Astrocyte of the spinal cord (primary cell): ENCODE measurements around the gene MACC1.

Experiments used
- DNase-seq: peaks from one replicate; pipeline ENCODE4 v3.0.0; 2011; ENCODE audit warnings: low read depth, low spot score
- H3K4me3 ChIP-seq: 2 replicates; pipeline ENCODE4 v1.5.1; 2011; ENCODE audit warnings: low read depth, mild to moderate bottlenecking, low read length, moderate library complexity
- in situ Hi-C: cut with HindIII; loops from 2 replicates; pipeline ENCODE4 v1.10.0; 2017; ENCODE audit warnings: low sequenced_read_pairs
- TF ChIP-seq, protein P1 (sequence below): IDR thresholded peaks from 2 replicates; pipeline ENCODE4 v1.5.1; 2012; ENCODE audit warnings: low read depth, mild to moderate bottlenecking, low read length, inconsistent platforms

MACC1 gene

GRCh38 chr7:20114468-20114867 lies 102.7 kb downstream of the MACC1 start:
- TF ChIP-seq, protein P1, sequence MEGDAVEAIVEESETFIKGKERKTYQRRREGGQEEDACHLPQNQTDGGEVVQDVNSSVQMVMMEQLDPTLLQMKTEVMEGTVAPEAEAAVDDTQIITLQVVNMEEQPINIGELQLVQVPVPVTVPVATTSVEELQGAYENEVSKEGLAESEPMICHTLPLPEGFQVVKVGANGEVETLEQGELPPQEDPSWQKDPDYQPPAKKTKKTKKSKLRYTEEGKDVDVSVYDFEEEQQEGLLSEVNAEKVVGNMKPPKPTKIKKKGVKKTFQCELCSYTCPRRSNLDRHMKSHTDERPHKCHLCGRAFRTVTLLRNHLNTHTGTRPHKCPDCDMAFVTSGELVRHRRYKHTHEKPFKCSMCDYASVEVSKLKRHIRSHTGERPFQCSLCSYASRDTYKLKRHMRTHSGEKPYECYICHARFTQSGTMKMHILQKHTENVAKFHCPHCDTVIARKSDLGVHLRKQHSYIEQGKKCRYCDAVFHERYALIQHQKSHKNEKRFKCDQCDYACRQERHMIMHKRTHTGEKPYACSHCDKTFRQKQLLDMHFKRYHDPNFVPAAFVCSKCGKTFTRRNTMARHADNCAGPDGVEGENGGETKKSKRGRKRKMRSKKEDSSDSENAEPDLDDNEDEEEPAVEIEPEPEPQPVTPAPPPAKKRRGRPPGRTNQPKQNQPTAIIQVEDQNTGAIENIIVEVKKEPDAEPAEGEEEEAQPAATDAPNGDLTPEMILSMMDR: no peak
- DNase-seq: no peak
- H3K4me3 ChIP-seq: no peak overlapping the region
- in situ Hi-C loops: no loop called here

DNA sequence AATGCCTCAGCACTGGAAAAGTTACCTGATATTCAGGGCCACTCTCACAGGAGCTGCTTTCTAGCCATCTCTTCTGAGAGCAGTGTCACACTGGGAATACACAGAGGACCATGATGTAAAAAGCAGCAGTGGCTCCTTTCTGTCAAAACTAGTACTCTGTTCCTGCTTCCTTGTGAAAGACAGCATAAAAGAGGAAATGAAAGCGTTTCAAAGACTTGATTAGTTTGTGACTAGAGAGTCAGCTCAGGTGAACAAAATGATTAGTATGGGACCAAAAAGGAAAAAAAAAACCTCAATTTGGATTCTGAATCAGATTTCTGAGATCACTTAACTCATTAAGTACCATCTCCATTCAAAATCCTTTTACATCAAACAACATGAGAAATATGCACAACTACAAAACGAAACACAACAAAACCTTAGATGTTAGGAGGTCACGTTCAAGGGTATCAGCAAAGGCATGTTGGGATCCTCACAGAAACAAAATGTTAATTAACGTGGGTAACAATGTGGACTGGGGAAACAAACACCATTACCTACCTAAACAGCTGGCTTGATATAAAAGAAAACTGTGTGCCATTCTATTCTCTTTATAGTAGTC lies 103.7 kb downstream of the MACC1 start:
- TF ChIP-seq, protein P1: no peak
- in situ Hi-C loops: no loop called here

DNA sequence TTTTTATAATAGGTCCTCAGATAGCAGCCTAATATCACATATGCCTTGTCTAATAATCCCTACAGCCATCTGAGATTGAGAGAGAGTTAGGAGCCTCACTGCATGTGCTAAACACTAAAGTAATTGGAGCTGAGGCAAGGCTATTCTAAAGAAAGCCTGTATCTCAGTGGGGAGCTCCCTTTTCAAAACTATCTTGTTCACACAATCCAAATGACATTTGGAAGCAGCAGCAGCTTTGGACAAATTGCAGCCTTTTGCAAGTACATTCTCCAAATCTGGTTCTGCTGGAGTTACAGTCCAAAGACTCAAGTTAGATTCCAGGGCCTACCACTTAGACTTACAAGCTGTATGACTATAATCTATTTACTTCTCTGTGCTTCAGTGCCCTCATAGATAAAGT lies 104.5 kb downstream of the MACC1 start:
- in situ Hi-C loops: no loop called here
- no peak for DNase-seq
- TF ChIP-seq, protein P1: no peak
- H3K4me3 ChIP-seq: no peak overlapping the region

More for the DNA sequence above, 103.7 kb downstream of the MACC1 start:
- no peak for DNase-seq
- H3K4me3 ChIP-seq: no peak overlapping the region

- in situ Hi-C loops: no loop called here
Observed at GRCh38 chr7:20111821-20112542, 105.2 kb downstream of the MACC1 start.

DNA sequence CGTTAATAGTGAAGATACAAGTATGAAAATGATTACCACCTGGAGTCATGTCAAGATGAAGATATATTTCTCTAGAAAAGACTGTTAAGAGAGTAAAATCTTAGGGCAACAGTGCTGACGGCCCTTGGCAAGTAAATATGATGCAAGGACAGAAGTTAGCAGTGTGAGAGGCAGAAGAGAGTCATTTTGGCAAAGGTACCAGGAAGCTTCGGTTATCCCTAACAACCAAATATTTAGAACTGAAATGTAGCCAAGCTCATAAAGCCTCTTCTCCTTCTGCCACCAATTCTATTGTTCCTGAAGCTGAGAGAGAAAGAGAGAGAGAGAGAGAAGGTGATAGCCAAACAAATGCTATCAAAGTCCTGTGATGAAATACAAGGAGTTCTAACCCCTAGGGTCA lies 109.6 kb downstream of the MACC1 start:
- no peak for DNase-seq
- in situ Hi-C loops: no loop called here
- TF ChIP-seq, protein P1: no peak
- no peak overlapping the region for H3K4me3 ChIP-seq

More at GRCh38 chr7:20111821-20112542, 105.2 kb downstream of the MACC1 start:
- DNase-seq: no peak
- TF ChIP-seq, protein P1: no peak
- H3K4me3 ChIP-seq: no peak overlapping the region

DNA sequence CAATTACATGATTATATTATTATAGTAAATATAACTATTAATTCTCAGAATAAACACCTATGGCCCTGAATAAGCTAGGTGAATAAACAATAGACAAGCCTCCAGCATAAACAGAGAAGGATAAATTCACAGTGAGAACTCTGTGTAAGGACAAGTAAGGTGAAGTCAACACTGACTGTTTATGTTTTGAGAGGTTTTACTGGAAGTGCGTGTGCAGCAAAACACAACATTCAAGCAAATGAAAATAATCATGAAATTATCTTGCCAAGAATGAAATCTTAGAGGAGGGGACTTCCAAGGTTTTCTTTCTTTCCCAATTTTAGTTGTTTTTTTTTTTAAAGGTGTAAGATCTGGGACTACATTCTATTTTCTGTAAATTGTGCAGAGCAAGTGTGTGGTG lies 112.5 kb downstream of the MACC1 start:
- no peak for DNase-seq
- H3K4me3 ChIP-seq: no peak overlapping the region
- TF ChIP-seq, protein P1: no peak
- in situ Hi-C loops: no loop called here
